CD14-positive monocyte (primary cell): ENCODE measurements around the gene LRRC75B. TPM values are rescaled to one million over a fixed set of nuclear protein-coding genes. Genes with fewer than 3 reads are reported as not detected.
"Not testable (repeated sequence)": the region's sequence is repeated elsewhere in the genome, so short reads cannot be mapped to it uniquely, and the experiment has no call there.

ENCODE experiments used
- DNase-seq, 3 donors: peaks; one replicate each; pipeline ENCODE4 v3.0.0-alpha.2; 2011 to 2022
- H2AFZ ChIP-seq: 2 replicates; pipeline ENCODE4 v1.6.0; 2012; ENCODE audit warnings: mild to moderate bottlenecking, low read depth, low read length, inconsistent platforms; ENCODE audit not compliant: insufficient read depth, poor library complexity, severe bottlenecking
- H3K27ac ChIP-seq, 2 donors: 1 replicate in 1 of 2; 2 replicates in 1 of 2; pipeline ENCODE4 v1.5.1; 2012 to 2013; ENCODE audit warnings: low read length in 2 of 2, control low read depth in 1 of 2, inconsistent platforms in 1 of 2, low read depth in 1 of 2, mild to moderate bottlenecking in 1 of 2
- H3K27me3 ChIP-seq, 2 donors: one replicate each; pipeline versions ENCODE4 v1.6.0 to v1.6.1; 2011 to 2013; ENCODE audit warnings: low read length in 2 of 2; ENCODE audit not compliant: control insufficient read depth in 2 of 2, insufficient read depth in 2 of 2
- H3K36me3 ChIP-seq, 2 donors: replicated peaks in 1 of 2; 1 replicate in 1 of 2; 2 replicates in 1 of 2; pipeline versions ENCODE4 v1.5.1 to v1.6.1; 2012 to 2013; ENCODE audit warnings: low read length in 2 of 2, control low read depth in 1 of 2, inconsistent platforms in 1 of 2, mild to moderate bottlenecking in 1 of 2; ENCODE audit not compliant: insufficient read depth in 2 of 2, control insufficient read depth in 1 of 2
- H3K4me1 ChIP-seq, 2 donors: 1 replicate in 1 of 2; 2 replicates in 1 of 2; pipeline versions ENCODE4 v1.5.1 to v1.6.1; 2012 to 2013; ENCODE audit warnings: low read length in 2 of 2, control low read depth in 1 of 2, inconsistent platforms in 1 of 2, mild to moderate bottlenecking in 1 of 2, moderate library complexity in 1 of 2; ENCODE audit not compliant: insufficient read depth in 2 of 2, control insufficient read depth in 1 of 2
- H3K4me2 ChIP-seq: replicated peaks from 2 replicates; pipeline ENCODE3; 2012; ENCODE audit warnings: low read length, moderate library complexity, mild to moderate bottlenecking; ENCODE audit not compliant: poor library complexity, severe bottlenecking; ENCODE audit errors: extremely low read depth
- H3K4me3 ChIP-seq, 3 experiments: fragments of 200-600 bp in 1 of 3; sonication (generic) in 1 of 3; replicated peaks in 1 of 3; 1 replicate in 2 of 3; 2 replicates in 1 of 3; pipeline ENCODE4 v1.5.1; 2011 to 2013; ENCODE audit warnings: low read length in 3 of 3, mild to moderate bottlenecking in 3 of 3, control low read depth in 2 of 3, low read depth in 2 of 3, inconsistent platforms in 1 of 3, moderate library complexity in 1 of 3
- H3K79me2 ChIP-seq: 2 replicates; pipeline ENCODE4 v1.6.0; 2012; ENCODE audit warnings: mild to moderate bottlenecking, control low read depth, inconsistent platforms, low read length, moderate library complexity; ENCODE audit not compliant: insufficient read depth
- H3K9ac ChIP-seq: 2 replicates; pipeline ENCODE4 v1.6.0; 2017; ENCODE audit warnings: low read length, mild to moderate bottlenecking; ENCODE audit not compliant: insufficient read depth, poor library complexity, severe bottlenecking
- H3K9me3 ChIP-seq, 2 donors: replicated peaks in 1 of 2; 1 replicate in 1 of 2; 2 replicates in 1 of 2; pipeline versions ENCODE4 v1.5.1 to v1.6.1; 2012 to 2013; ENCODE audit warnings: low read length in 2 of 2, control low read depth in 1 of 2; ENCODE audit not compliant: control insufficient read depth in 1 of 2, insufficient read depth in 1 of 2
- H4K20me1 ChIP-seq: 2 replicates; pipeline ENCODE4 v1.6.0; 2012; ENCODE audit warnings: mild to moderate bottlenecking, low read length, control low read depth, moderate library complexity; ENCODE audit not compliant: insufficient read depth
- H3K27ac Mint-ChIP-seq, 7 donors: one replicate each; pipeline ENCODE4 v1.8.0; 2020; ENCODE audit warnings: mild to moderate bottlenecking in 7 of 7, mixed read lengths in 7 of 7, moderate library complexity in 6 of 7, inconsistent platforms in 2 of 7
- H3K27me3 Mint-ChIP-seq, 3 donors: one replicate each; pipeline ENCODE4 v1.8.0; 2021 to 2022; ENCODE audit warnings: low read depth in 3 of 3, mild to moderate bottlenecking in 3 of 3, mixed read lengths in 3 of 3, moderate library complexity in 3 of 3, inconsistent platforms in 1 of 3
- H3K36me3 Mint-ChIP-seq, 2 donors: one replicate each; pipeline ENCODE4 v1.8.0; 2020; ENCODE audit warnings: mixed read lengths in 2 of 2, inconsistent platforms in 1 of 2, mild to moderate bottlenecking in 1 of 2
- H3K4me1 Mint-ChIP-seq: one replicate; pipeline ENCODE4 v1.8.0; 2020; ENCODE audit warnings: mild to moderate bottlenecking, mixed read lengths
- H3K4me3 Mint-ChIP-seq, 2 donors: one replicate each; pipeline ENCODE4 v1.8.0; 2020; ENCODE audit warnings: mild to moderate bottlenecking in 2 of 2, mixed read lengths in 2 of 2, moderate library complexity in 1 of 2
- H3K9me3 Mint-ChIP-seq, 7 donors: one replicate each; pipeline ENCODE4 v1.8.0; 2020 to 2022; ENCODE audit warnings: mixed read lengths in 7 of 7, mild to moderate bottlenecking in 6 of 7, moderate library complexity in 6 of 7, inconsistent platforms in 2 of 7
- CTCF ChIP-seq: fragments of 200-600 bp; IDR thresholded peaks from one replicate; pipeline ENCODE4 v1.8.0; 2022; ENCODE audit warnings: antibody characterized with exemption, mild to moderate bottlenecking
- WGBS: methylation state at CpG from one replicate; pipeline ENCODE4 v1.1.5; 2013; ENCODE audit warnings: missing lambda C conversion rate; ENCODE audit not compliant: insufficient coverage; 5-methylcytosine and 5-hydroxymethylcytosine counted together
- intact Hi-C, 2 donors: fragments of 100-400 bp; cut with micrococcal nuclease; formaldehyde crosslinking; loops; one replicate each; pipeline versions ENCODE4 v1.15.0 to v1.15.1; 2023
- polyA plus RNA-seq, 3 donors: library from polyadenylated mRNA; depleted of rRNA in 1 of 3; unstranded in 2 of 3; stranded (reverse) in 1 of 3; fragments of 300-500 nt in 2 of 3; fragments of >200 nt in 1 of 3; fragmentation: Illumina TruSeq in 2 of 3; gene quantifications; 1 replicate in 2 of 3; 2 replicates in 1 of 3; pipeline ENCODE4 v1.2.3, GENCODE V29; 2012 to 2021

LRRC75B gene
- polyA plus RNA-seq, 3 donors = 0.20 to 5.2 (median 0.53) TPM

DNA sequence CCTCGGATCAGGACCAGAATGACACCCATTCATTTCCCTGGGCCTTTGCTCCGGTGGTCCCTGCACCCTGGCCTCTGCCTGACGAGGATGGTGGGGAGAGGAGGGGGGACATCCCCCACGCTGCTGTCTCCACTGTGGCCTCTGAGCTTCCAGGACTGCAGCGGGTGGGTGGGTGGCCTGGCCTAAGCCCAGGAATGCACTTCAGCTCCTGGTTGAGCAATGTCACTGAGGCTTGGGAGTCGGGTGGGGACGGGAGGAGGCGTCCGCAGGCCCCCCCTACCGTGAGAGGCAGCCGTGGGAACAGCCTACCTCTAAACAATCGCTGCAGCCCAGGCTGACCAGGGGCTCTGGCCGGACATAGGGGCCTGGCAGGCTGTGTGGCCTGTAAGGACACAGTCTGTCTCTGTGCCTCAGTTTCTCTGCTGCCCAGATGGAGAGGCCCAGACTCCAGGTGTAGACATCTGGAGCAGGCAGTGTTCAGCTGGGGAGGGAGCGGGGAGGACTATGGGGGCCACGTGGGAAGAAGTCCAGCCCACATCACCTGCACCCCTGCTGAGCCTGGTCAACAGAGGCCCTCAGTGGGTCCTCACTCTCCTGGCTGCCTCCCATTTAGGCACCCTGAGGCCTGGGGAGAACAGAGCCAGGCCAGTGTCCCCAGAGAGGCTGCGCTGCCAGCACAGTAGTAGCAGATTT is 38.7 kb upstream of the LRRC75B start:
- whole genome bisulfite sequencing = no CpG with 5 or more reads among the region's 16 CpGs
- H3K79me2 ChIP-seq, H3K4me2 ChIP-seq, H3K36me3 ChIP-seq, H3K4me1 ChIP-seq, H3K27ac ChIP-seq, H3K4me3 Mint-ChIP-seq, H3K36me3 Mint-ChIP-seq, H3K9me3 Mint-ChIP-seq, DNase-seq, H4K20me1 ChIP-seq, H2AFZ ChIP-seq, H3K27ac Mint-ChIP-seq, H3K9me3 ChIP-seq, H3K4me3 ChIP-seq, H3K9ac ChIP-seq, H3K27me3 ChIP-seq, intact Hi-C loops, H3K27me3 Mint-ChIP-seq: not testable (repeated sequence)
- peaks cover 20% of the 10 kb centered on the region for H3K4me1 Mint-ChIP-seq

- H3K4me3 ChIP-seq, H3K36me3 ChIP-seq, H3K36me3 Mint-ChIP-seq, H3K79me2 ChIP-seq, H3K4me3 Mint-ChIP-seq, H3K9ac ChIP-seq, H3K4me1 ChIP-seq, H3K27ac ChIP-seq, intact Hi-C loops, H3K9me3 ChIP-seq, H3K27me3 Mint-ChIP-seq, H3K4me2 ChIP-seq, H2AFZ ChIP-seq, H4K20me1 ChIP-seq, H3K27me3 ChIP-seq, H3K9me3 Mint-ChIP-seq, DNase-seq: not testable (repeated sequence)
- H3K4me1 Mint-ChIP-seq = peaks cover 20% of the 10 kb centered on the region
- peak overlapping the region in 2 of 7 donors; percentile 63 to 72 for H3K27ac Mint-ChIP-seq
- no CpG with 5 or more reads among the region's 7 CpGs for WGBS
Measured at GRCh38 chr22:24630812-24631427, 38.0 kb upstream of the LRRC75B start.

- H3K27me3 Mint-ChIP-seq, H3K4me3 ChIP-seq, H4K20me1 ChIP-seq, H3K27ac Mint-ChIP-seq, H3K27ac ChIP-seq, H3K36me3 ChIP-seq, H2AFZ ChIP-seq, H3K9ac ChIP-seq, H3K4me2 ChIP-seq, H3K4me1 ChIP-seq, H3K9me3 Mint-ChIP-seq, H3K9me3 ChIP-seq, H3K4me3 Mint-ChIP-seq, H3K79me2 ChIP-seq, intact Hi-C loops, H3K27me3 ChIP-seq: not testable (repeated sequence)
- peak in 1 of 3 donors; percentile 1 for DNase-seq
- H3K4me1 Mint-ChIP-seq = peaks cover 11% of the 10 kb centered on the region
- H3K36me3 Mint-ChIP-seq = peaks cover 8 to 20% of the 10 kb centered on the region in 2 donors
- peak; percentile 42 for TF ChIP-seq CTCF
- WGBS = no CpG with 5 or more reads among the region's 11 CpGs
Measured at GRCh38 chr22:24629069-24629468, 36.2 kb upstream of the LRRC75B start.

- H3K36me3 ChIP-seq, H3K9me3 Mint-ChIP-seq, H3K27ac Mint-ChIP-seq, H3K27ac ChIP-seq, H4K20me1 ChIP-seq, DNase-seq, H3K4me3 ChIP-seq, H3K79me2 ChIP-seq, intact Hi-C loops, H3K4me3 Mint-ChIP-seq, H3K4me1 ChIP-seq, H3K9me3 ChIP-seq, H3K27me3 ChIP-seq, H3K4me2 ChIP-seq, H3K9ac ChIP-seq, H2AFZ ChIP-seq, H3K27me3 Mint-ChIP-seq, H3K4me1 Mint-ChIP-seq: not testable (repeated sequence)
- no CpG with 5 or more reads among the region's 16 CpGs for WGBS
- peaks cover 15 to 24% of the 10 kb centered on the region in 2 donors for H3K36me3 Mint-ChIP-seq
Measured at GRCh38 chr22:24627911-24628310, 35.0 kb upstream of the LRRC75B start.
